AML-193 (cell line): Measurements from ENCODE around the gene TRAF2.
A peak's percentile ranks its signal among the peaks of the same experiment; 100 is the strongest.
"Not testable (repeated sequence)": the region's sequence is repeated elsewhere in the genome, so short reads cannot be mapped to it uniquely, and the experiment has no call there.

Experiments
- DNase-seq, 2 experiments: peaks; one replicate each; lab custom pipeline; 2025; lab: John Stamatoyannopoulos, UW

Gene TRAF2

DNA sequence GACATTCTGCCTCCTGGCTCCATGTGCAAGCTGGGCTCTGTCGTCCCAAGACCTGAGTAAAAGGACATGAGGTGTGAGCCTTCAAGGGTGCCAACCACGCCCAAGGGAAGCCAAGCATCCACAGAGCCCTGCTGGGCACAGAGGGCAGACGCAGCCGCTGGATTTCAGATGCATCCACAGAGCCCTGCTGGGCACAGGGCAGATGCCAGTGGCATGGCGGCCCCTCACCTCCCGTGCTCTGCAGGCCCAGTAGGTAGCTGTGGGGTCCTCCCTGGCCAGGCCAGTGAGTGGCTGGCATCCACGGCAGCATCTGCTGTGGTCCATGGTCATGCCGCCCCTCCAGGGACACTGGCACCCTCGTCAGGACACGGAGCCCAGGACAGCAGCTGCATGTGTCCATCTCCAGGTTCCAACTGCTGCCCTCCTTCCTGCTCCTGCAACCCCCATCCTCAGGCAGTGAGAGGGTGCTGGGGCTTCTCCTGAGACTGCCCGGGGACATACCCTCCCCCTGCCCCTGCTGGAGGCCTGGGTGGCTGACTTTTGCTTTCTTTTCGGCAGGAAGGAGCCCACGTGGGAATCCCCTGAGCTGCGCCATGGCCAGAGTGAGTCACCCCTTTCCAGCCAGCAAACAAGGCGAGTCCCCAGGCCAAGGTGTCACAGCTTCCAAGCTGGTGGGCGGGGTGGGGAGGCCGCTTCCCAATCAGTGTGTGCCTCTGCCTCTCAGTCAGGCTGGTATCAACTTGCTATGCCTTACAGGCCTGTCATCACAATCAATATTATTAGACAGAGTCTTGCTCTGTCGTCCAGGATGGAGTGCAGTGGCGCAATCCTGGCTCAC lies 4.0 kb upstream of the TRAF2 start:
- peak in 1 of 2 experiments; percentile 14 for DNase-seq

- not testable (repeated sequence) for DNase-seq
These were observed 3.4 kb upstream of the TRAF2 start for GRCh38 chr9:136882947-136883283.

DNA sequence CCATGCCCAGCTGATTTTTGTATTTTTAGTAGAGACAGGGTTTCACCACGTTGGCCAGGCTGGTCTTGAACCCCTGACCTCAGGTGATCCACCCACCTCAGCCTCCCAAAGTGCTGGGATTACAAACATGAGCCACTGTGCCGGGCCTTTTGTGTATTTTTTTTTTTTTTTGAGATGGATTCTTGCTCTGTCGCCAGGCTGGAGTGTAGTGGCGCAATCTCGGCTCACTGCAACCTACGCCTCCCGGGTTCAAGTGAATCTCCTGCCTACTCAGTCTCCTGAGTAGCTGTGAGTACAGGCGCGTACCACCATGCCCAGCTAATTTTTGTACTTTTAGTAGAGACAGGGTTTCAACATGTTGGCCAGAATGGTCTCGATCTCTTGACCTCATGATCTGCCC lies 2.6 kb upstream of the TRAF2 start:
- not testable (repeated sequence) for DNase-seq

- DNase-seq: no peak
These were observed 588 bp downstream of the TRAF2 start for GRCh38 chr9:136886610-136887597.

DNA sequence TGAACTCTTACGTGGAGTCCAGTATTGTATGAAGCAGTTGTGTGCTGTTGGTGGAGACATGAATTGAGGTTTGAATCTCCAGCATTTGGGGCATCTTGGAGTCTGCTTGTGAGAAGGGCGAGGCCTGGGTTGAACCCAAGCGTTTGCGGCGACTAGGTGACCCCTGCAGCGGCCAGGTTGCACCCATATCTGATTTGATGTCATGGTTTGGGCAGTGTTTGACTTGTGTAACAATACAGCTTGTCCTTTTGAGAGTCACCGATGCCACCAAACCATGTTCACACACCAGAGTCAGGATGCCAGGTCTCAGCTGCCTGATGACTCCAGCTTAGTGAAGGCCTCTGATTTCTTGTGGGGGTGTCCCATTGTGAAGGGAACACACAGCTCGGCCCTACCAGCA lies 2.1 kb downstream of the TRAF2 start:
- DNase-seq: no peak

DNA sequence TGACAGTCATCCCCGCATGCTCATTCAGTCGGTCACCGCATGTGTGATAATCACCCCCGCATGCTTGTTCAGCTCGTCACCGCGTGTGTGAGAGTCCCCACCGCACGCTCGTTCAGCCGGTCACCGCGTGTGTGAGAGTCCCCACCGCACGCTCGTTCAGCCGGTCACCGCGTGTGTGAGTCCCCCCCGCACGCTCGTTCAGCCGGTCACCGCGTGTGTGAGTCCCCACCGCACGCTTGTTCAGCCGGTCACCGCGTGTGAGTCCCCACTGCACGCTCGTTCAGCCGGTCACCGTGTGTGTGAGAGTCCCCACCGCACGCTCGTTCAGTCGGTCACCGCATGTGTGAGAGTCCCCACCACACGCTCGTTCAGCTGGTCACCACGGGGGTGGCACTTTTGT lies 3.5 kb downstream of the TRAF2 start:
- DNase-seq: no peak

DNA sequence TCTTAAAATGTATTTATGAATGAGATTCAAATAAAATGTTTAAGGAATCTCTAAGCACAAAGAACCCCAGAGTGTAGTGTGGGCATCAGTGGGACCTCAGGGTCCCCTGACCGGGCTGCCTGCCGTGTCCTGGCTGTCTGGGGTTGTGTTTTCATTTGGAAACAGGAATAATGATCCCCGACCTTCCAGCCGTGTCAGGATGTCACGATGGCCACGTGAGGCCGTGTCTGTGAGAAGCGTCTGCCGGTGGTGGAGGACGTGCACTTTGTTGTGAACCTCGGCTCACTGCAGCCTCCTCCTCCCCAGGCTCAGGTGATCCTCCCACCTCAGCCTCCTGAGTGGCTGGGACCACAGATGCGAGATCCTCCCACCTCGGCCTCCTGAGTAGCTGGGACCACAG lies 4.3 kb downstream of the TRAF2 start:
- DNase-seq: no peak

DNA sequence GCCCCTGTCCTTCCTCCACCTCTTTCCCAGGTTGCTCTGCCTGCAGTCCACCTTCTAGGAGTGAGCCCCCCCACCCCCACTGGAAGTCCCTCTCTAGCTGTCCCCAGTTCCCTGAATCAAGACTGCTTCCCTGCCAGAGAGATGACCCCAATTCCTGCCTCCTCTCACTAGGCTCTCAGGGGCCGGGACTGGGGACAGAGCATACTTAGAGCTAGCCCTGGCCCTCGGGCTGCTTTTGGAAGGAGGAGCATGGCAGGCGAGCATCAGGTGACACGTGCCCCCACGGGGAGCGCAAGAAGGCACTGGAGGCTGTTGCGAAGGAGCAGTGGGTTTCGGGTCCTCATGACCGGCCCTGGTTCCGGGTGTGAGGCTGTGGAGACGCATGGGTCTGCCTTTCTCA lies 9.7 kb downstream of the TRAF2 start:
- no peak for DNase-seq

- no peak for DNase-seq
These were observed 12.3 kb downstream of the TRAF2 start for GRCh38 chr9:136898483-136899100.

GRCh38 chr9:136899196-136899595 lies 12.9 kb downstream of the TRAF2 start:
- DNase-seq: no peak

DNA sequence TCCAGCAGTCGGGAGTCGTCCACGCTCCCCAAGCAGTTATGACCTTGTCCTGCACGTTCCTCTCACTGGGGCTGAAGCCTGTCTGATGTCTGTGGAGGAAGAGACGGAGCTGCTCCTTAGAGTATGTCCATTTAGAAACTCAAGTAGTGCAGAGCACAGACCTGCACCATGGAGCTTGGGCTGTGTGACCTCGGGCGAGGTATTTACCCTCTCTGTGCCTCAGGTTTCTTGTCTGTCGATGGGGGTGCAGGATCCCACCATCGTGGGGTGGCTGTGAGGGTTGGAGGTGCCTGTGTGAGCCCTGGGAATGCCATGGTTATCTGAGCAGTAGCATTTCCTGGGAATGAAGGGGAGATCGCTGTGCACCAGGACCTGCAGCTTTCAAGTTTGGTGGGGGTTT lies 14.2 kb downstream of the TRAF2 start:
- no peak for DNase-seq

DNA sequence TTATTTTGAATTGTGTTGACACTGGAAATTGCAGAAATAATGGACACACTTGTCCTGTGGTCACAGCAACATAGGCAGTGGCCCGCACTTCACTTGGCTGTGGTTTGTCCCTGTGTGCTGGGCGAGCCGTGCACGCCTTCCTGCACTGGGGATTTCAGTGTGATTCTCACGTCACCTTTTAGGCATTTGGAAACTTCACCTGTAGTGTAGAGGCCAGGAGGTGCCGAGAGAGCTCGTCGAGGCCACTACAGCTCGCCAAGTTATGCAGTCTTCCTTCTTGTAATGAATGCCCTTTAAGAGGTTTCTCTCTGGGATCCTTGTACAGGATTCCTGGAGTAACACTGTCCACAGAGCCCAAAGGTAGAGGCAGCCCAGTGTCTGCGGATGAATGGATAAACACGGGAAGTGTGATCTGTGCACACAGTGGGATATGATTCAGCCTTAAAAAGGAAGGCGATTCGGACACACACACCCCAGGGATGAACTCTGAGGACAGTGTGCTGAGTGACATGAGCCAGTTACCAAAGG lies 14.7 kb downstream of the TRAF2 start:
- DNase-seq: no peak

DNA sequence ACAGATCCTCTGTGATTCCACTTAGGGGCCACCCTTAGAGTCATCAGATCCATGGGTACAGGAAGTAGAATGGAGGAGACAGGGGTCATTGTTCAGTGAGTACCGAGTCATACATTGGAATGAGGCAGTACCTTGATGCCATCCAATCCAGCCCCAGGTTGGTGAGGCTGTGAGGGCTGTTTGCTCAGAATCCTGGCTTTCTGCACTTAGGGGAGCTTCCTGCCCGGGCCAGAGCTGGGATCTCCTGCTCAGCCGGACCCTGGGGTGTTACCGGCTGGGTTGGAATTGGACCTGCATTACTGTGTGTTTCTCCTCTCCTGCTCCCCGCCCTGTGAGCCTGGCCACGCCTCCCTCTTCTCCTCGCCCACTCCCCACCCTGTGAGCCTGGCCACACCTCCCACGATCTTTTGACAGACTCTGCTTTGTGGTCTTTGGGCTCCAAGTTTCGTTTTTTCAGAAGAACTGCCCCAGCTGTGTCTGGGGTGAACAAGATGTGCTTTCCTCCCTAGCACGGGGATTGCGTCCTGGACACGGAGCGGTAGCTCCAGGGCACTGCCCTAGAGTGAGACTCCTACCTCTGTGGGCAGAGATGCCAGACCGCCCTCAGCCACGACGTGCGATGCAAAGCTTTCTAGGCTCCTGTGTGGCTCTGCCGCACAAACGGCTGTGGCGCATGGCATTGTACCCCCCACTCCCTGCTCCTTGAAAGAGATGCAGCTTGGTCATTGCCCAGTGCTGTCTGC lies 15.4 kb downstream of the TRAF2 start:
- DNase-seq: no peak

DNA sequence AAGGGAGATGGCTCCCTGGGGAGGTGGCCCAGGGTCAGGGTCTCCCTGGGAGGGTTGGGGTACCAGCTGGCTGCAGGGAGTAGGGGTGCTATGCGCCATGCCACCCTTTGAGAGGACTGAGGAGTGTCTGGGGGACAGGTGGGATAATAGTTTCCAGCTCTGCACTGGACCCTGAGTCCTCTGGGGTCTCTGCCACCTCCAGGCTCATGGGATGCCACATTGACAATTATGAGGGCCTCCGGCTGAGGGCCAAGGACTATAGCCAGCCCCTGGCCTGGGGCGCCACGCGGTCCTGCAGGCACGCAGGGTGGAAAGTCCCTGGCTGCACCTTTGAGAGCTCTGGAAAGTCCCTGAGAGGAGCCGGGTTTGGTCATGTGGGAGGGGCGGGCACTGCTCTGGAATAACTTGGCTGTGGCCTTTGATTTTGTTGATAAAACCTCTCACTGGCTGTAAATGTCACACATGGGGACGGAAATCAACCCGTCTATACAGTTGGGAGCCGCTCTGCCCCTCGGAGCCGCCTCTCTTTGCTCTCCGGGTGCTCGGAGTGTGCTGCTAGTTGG lies 16.0 kb downstream of the TRAF2 start:
- no peak for DNase-seq

DNA sequence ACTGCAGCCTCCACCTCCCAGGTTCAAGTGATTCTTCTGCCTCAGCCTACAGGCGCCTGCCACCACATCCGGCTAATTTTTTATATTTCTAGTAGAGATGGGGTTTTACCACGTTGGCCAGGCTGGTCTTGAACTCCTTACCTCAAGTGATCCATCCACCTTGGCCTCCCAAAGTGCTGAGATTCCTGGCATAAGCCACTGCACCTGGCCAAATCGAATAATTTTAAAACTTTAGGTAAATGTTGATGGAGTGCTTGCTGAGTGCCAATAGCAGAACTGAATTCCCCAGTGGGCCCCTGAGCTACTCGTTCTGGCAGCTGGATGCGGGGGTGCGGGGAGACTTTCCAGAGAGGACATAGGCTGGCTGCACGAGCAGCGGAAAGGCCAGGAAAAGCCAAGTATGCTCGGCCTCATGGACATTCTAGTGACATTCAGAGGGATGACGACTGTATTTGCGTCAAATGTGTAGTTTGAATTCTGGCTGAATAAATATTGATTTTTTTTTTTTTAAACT lies 16.8 kb downstream of the TRAF2 start:
- no peak for DNase-seq

DNA sequence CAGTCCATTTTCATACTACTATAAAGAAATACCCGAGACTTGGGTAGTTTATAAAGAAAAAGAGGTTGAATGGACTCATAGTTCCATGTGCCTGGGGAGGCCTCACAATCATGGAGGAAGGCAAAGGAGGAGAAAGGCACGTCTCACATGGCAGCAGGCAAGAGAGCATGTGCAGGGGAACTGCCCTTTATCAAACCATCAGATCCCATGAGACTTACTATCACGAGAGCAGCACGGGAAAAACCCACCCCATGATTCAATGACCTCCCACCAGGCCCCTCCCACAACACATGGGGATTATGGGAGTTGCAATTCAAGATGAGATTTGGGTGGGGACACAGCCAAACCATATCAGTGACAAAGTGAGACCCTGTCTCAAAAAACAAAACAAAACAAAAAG lies 19.9 kb downstream of the TRAF2 start:
- DNase-seq: no peak

GRCh38 chr9:136907011-136907914 lies 20.9 kb downstream of the TRAF2 start:
- no peak for DNase-seq

- no peak for DNase-seq
These were observed 24.0 kb downstream of the TRAF2 start for GRCh38 chr9:136910197-136910900.

- no peak for DNase-seq
These were observed 24.6 kb downstream of the TRAF2 start for GRCh38 chr9:136910901-136911245.
